SK-N-SH treated with all-trans-retinoic acid at 6 μM for 48 hours (cell line): ENCODE results near the gene PPP1R10.

Source experiments
- ARNTL ChIP-seq: fragments of 450-650 bp; formaldehyde crosslinking; IDR thresholded peaks from 2 replicates; pipeline ENCODE4 v1.5.0; 2020; ENCODE audit warnings: low read depth, mild to moderate bottlenecking, moderate library complexity, borderline replicate concordance
- CSDC2 ChIP-seq: fragments of 250-450 bp; sonication (Bioruptor Pico); IDR thresholded peaks from 2 replicates; pipeline ENCODE4 v1.5.0; 2020; ENCODE audit warnings: mild to moderate bottlenecking, moderate library complexity
- CSRNP3 ChIP-seq: fragments of 250-450 bp; sonication (Bioruptor Pico); IDR thresholded peaks from 2 replicates; pipeline ENCODE4 v1.5.1; 2021; ENCODE audit warnings: mild to moderate bottlenecking, moderate library complexity
- PATZ1 ChIP-seq: fragments of 250-450 bp; sonication (Bioruptor Pico); IDR thresholded peaks from 2 replicates; pipeline ENCODE4 v1.8.0; 2020; ENCODE audit warnings: mild to moderate bottlenecking, moderate library complexity, borderline replicate concordance
- POU6F1 ChIP-seq: fragments of 250-450 bp; sonication (Bioruptor Pico); IDR thresholded peaks from 2 replicates; pipeline ENCODE4 v1.8.0; 2021; ENCODE audit warnings: low read depth, mild to moderate bottlenecking, moderate library complexity, borderline replicate concordance
- TOX ChIP-seq: fragments of 250-450 bp; sonication (Bioruptor Pico); IDR thresholded peaks from 2 replicates; pipeline ENCODE4 v1.8.0; 2021; ENCODE audit warnings: mild to moderate bottlenecking, moderate library complexity, borderline replicate concordance
- ZC3H10 ChIP-seq: fragments of 250-450 bp; sonication (Bioruptor Pico); IDR thresholded peaks from 2 replicates; pipeline ENCODE4 v1.5.1; 2021; ENCODE audit warnings: mild to moderate bottlenecking, moderate library complexity
- ZFP3 ChIP-seq: fragments of 250-450 bp; sonication (Bioruptor Pico); IDR thresholded peaks from 2 replicates; pipeline ENCODE4 v1.5.0; 2020; ENCODE audit warnings: mild to moderate bottlenecking, moderate library complexity

- no peak for TF ChIP-seq ZC3H10
- TF ChIP-seq CSRNP3: no peak
- TF ChIP-seq ZFP3 (CRISPR knock-in tag): no peak
- TF ChIP-seq CSDC2 (CRISPR knock-in tag): no peak
- TF ChIP-seq ARNTL (CRISPR knock-in tag): no peak
- TF ChIP-seq TOX (CRISPR knock-in tag): no peak
- no peak for TF ChIP-seq POU6F1
- TF ChIP-seq PATZ1 (CRISPR knock-in tag): no peak
Measured at GRCh38 chr6:30619561-30619960, 2.5 kb upstream of the PPP1R10 start.
